ENCODE results near the gene FOXJ3. TPM values are rescaled to one million over a fixed set of nuclear protein-coding genes. Genes with fewer than 3 reads are reported as not detected.

FOXJ3 gene
- total and polyA plus RNA-seq, 2 of the 8 experiments (the other 6 are each of a cell fraction or from before 2014, with no cell fraction given), result 48.6 to 51.9 TPM

GRCh38 chr1:42145764-42146625, 189.0 kb downstream of the FOXJ3 start (continued):
- TF ChIP-seq, protein P1, sequence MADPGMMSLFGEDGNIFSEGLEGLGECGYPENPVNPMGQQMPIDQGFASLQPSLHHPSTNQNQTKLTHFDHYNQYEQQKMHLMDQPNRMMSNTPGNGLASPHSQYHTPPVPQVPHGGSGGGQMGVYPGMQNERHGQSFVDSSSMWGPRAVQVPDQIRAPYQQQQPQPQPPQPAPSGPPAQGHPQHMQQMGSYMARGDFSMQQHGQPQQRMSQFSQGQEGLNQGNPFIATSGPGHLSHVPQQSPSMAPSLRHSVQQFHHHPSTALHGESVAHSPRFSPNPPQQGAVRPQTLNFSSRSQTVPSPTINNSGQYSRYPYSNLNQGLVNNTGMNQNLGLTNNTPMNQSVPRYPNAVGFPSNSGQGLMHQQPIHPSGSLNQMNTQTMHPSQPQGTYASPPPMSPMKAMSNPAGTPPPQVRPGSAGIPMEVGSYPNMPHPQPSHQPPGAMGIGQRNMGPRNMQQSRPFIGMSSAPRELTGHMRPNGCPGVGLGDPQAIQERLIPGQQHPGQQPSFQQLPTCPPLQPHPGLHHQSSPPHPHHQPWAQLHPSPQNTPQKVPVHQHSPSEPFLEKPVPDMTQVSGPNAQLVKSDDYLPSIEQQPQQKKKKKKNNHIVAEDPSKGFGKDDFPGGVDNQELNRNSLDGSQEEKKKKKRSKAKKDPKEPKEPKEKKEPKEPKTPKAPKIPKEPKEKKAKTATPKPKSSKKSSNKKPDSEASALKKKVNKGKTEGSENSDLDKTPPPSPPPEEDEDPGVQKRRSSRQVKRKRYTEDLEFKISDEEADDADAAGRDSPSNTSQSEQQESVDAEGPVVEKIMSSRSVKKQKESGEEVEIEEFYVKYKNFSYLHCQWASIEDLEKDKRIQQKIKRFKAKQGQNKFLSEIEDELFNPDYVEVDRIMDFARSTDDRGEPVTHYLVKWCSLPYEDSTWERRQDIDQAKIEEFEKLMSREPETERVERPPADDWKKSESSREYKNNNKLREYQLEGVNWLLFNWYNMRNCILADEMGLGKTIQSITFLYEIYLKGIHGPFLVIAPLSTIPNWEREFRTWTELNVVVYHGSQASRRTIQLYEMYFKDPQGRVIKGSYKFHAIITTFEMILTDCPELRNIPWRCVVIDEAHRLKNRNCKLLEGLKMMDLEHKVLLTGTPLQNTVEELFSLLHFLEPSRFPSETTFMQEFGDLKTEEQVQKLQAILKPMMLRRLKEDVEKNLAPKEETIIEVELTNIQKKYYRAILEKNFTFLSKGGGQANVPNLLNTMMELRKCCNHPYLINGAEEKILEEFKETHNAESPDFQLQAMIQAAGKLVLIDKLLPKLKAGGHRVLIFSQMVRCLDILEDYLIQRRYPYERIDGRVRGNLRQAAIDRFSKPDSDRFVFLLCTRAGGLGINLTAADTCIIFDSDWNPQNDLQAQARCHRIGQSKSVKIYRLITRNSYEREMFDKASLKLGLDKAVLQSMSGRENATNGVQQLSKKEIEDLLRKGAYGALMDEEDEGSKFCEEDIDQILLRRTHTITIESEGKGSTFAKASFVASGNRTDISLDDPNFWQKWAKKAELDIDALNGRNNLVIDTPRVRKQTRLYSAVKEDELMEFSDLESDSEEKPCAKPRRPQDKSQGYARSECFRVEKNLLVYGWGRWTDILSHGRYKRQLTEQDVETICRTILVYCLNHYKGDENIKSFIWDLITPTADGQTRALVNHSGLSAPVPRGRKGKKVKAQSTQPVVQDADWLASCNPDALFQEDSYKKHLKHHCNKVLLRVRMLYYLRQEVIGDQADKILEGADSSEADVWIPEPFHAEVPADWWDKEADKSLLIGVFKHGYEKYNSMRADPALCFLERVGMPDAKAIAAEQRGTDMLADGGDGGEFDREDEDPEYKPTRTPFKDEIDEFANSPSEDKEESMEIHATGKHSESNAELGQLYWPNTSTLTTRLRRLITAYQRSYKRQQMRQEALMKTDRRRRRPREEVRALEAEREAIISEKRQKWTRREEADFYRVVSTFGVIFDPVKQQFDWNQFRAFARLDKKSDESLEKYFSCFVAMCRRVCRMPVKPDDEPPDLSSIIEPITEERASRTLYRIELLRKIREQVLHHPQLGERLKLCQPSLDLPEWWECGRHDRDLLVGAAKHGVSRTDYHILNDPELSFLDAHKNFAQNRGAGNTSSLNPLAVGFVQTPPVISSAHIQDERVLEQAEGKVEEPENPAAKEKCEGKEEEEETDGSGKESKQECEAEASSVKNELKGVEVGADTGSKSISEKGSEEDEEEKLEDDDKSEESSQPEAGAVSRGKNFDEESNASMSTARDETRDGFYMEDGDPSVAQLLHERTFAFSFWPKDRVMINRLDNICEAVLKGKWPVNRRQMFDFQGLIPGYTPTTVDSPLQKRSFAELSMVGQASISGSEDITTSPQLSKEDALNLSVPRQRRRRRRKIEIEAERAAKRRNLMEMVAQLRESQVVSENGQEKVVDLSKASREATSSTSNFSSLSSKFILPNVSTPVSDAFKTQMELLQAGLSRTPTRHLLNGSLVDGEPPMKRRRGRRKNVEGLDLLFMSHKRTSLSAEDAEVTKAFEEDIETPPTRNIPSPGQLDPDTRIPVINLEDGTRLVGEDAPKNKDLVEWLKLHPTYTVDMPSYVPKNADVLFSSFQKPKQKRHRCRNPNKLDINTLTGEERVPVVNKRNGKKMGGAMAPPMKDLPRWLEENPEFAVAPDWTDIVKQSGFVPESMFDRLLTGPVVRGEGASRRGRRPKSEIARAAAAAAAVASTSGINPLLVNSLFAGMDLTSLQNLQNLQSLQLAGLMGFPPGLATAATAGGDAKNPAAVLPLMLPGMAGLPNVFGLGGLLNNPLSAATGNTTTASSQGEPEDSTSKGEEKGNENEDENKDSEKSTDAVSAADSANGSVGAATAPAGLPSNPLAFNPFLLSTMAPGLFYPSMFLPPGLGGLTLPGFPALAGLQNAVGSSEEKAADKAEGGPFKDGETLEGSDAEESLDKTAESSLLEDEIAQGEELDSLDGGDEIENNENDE (IDR thresholded peaks at IDR 0.05; ENCODE audit: insufficient replicate concordance, low read length), result no peak
- TF ChIP-seq ASH2L (IDR thresholded peaks at IDR 0.05; ENCODE audit: low read length) (no peak), SRF (IDR thresholded peaks at IDR 0.05; ENCODE audit: low read depth, low read length) (no peak), HDAC6 (IDR thresholded peaks at IDR 0.05; ENCODE audit: low read depth, low read length) (no peak)

Data from H1 (cell line).